ENCODE data around the gene CLCA4.

Gene CLCA4

DNA sequence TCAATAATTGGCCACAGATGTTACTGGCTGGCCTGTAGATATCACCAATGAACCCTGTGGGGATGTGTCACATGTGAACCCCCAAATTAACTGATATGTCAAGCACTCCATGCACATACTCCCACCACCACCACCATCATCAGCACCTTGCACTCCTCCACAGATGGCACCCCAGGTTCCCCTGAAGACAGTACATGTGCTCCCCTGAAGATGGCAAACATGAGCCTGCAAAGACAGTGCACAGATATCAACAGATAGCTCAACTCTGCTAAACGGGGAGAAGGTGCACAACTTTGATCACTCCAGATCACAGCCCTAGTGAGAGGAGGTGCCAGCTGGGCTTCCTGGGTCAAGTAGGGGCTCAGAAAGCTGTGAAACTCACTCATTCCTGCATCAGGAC is 74.4 kb downstream of the CLCA4 start:
- no peak for DNase-seq
